Activated T-cell treated with anti-CD3 and anti-CD28 coated beads, Interleukin-2, amount 50 U/mL, for 72 hours (primary cell): ENCODE data around the gene PLXNA2. TPM values are rescaled to one million over a fixed set of nuclear protein-coding genes. Genes with fewer than 3 reads are reported as not detected.

Source experiments
- ATAC-seq, 2 donors: fragments of 150-1000 bp; cut with Tn5 transposase; replicated peaks in 1 of 2; 2 replicates each; pipeline ENCODE4 v1.10.0; 2021; ENCODE audit warnings: moderate library complexity in 2 of 2, mild to moderate bottlenecking in 1 of 2
- DNase-seq, 2 donors: peaks; one replicate each; pipeline ENCODE4 v3.0.0; 2021 to 2022; ENCODE audit warnings: mixed read lengths in 1 of 2
- H3K27ac Mint-ChIP-seq: one replicate; pipeline ENCODE4 v1.8.0; 2022; ENCODE audit warnings: mild to moderate bottlenecking, moderate library complexity, mixed read lengths
- H3K27me3 Mint-ChIP-seq: one replicate; pipeline ENCODE4 v1.8.0; 2022; ENCODE audit warnings: low read depth, mixed read lengths
- H3K36me3 Mint-ChIP-seq, 2 donors: one replicate each; pipeline ENCODE4 v1.8.0; 2022; ENCODE audit warnings: mixed read lengths in 2 of 2, mild to moderate bottlenecking in 1 of 2; ENCODE audit not compliant: insufficient read depth in 2 of 2
- H3K4me1 Mint-ChIP-seq: one replicate; pipeline ENCODE4 v1.8.0; 2022; ENCODE audit warnings: low read depth, mixed read lengths
- H3K4me3 Mint-ChIP-seq, 2 donors: one replicate each; pipeline ENCODE4 v1.8.0; 2022; ENCODE audit warnings: mild to moderate bottlenecking in 2 of 2, mixed read lengths in 2 of 2, moderate library complexity in 2 of 2
- H3K9me3 Mint-ChIP-seq, 2 donors: one replicate each; pipeline ENCODE4 v1.8.0; 2022; ENCODE audit warnings: mixed read lengths in 2 of 2
- total RNA-seq, 2 donors: library from RNA; stranded (reverse); gene quantifications; one replicate each; pipeline ENCODE4 v1.2.3, GENCODE V29; 2022

The PLXNA2 gene
- total RNA-seq, 2 donors from 2014 or later, result 0.07 to 0.72 TPM

- ATAC-seq (no peak), DNase-seq (no peak)
- no peaks in the 10 kb centered on the region for H3K36me3 Mint-ChIP-seq
- no peaks in the 10 kb centered on the region for H3K4me1 Mint-ChIP-seq
- no peak overlapping the region for H3K27ac Mint-ChIP-seq
- H3K4me3 Mint-ChIP-seq, result no peak overlapping the region
- H3K27me3 Mint-ChIP-seq, result peaks cover 57% of the 10 kb centered on the region
- no peaks in the 10 kb centered on the region for H3K9me3 Mint-ChIP-seq
These were observed 30.9 kb upstream of the PLXNA2 start for GRCh38 chr1:208275083-208275482.

DNA sequence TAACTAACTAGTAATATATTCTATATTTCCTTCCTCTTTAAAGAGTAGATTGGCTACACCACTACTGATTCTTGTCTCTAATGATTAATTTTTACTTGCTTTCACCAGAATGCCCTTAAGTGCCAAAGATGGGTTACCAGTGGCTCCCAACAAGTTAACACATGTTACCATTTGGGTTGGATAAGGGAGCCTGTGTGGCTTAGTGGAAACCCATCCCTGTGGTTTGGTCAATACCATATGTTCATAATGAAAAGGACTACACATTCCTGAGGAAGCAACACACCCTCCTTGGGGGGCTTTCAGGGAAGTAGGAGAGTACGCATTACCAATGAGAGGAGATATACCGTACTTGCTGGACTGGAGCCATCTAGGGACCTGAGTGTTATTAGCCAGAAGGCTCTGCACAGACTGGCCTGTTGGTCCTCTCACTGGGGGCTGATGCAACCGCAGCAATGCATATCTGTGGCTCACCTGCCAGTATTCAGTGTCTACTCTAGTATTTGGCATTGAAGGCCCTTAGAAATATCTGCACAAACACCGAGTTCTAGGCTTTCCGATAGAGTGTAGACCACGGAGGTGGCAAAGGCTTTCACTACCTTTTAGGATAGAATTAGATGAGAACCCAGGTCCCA is 29.3 kb upstream of the PLXNA2 start:
- no peak for ATAC-seq
- H3K27ac Mint-ChIP-seq, result no peak overlapping the region

GRCh38 chr1:208272713-208273112 is 28.5 kb upstream of the PLXNA2 start:
- no peaks in the 10 kb centered on the region for H3K9me3 Mint-ChIP-seq
- H3K27me3 Mint-ChIP-seq, result peaks cover 73% of the 10 kb centered on the region
- no peak overlapping the region for H3K4me3 Mint-ChIP-seq
- DNase-seq (no peak), ATAC-seq (no peak)
- H3K36me3 Mint-ChIP-seq, result no peaks in the 10 kb centered on the region
- no peaks in the 10 kb centered on the region for H3K4me1 Mint-ChIP-seq
- no peak overlapping the region for H3K27ac Mint-ChIP-seq

More for the DNA sequence above, 29.3 kb upstream of the PLXNA2 start:
- Mint-ChIP-seq H3K4me1 (no peaks in the 10 kb centered on the region), H3K36me3 (no peaks in the 10 kb centered on the region), H3K9me3 (no peaks in the 10 kb centered on the region), H3K27me3 (peaks cover 70% of the 10 kb centered on the region), H3K4me3 (no peak overlapping the region)
- DNase-seq, result no peak

GRCh38 chr1:208272311-208272710 is 28.1 kb upstream of the PLXNA2 start:
- no peaks in the 10 kb centered on the region for H3K9me3 Mint-ChIP-seq
- DNase-seq, result no peak
- no peak overlapping the region for H3K4me3 Mint-ChIP-seq
- ATAC-seq, result no peak
- no peak overlapping the region for H3K27ac Mint-ChIP-seq
- H3K36me3 Mint-ChIP-seq, result no peaks in the 10 kb centered on the region
- no peaks in the 10 kb centered on the region for H3K4me1 Mint-ChIP-seq
- peaks cover 70% of the 10 kb centered on the region for H3K27me3 Mint-ChIP-seq

- Mint-ChIP-seq H3K4me1 (no peaks in the 10 kb centered on the region), H3K27me3 (peaks cover 62% of the 10 kb centered on the region), H3K9me3 (no peaks in the 10 kb centered on the region), H3K4me3 (no peak overlapping the region), H3K36me3 (no peaks in the 10 kb centered on the region), H3K27ac (no peak overlapping the region)
- DNase-seq (no peak), ATAC-seq (no peak)
These were observed 27.1 kb upstream of the PLXNA2 start for GRCh38 chr1:208271236-208271635.

GRCh38 chr1:208270651-208271141 is 26.5 kb upstream of the PLXNA2 start:
- no peaks in the 10 kb centered on the region for H3K36me3 Mint-ChIP-seq
- DNase-seq (no peak), ATAC-seq (no peak)
- H3K27ac Mint-ChIP-seq, result no peak overlapping the region
- no peak overlapping the region for H3K4me3 Mint-ChIP-seq
- H3K9me3 Mint-ChIP-seq, result no peaks in the 10 kb centered on the region
- no peaks in the 10 kb centered on the region for H3K4me1 Mint-ChIP-seq
- peaks cover 56% of the 10 kb centered on the region for H3K27me3 Mint-ChIP-seq

DNA sequence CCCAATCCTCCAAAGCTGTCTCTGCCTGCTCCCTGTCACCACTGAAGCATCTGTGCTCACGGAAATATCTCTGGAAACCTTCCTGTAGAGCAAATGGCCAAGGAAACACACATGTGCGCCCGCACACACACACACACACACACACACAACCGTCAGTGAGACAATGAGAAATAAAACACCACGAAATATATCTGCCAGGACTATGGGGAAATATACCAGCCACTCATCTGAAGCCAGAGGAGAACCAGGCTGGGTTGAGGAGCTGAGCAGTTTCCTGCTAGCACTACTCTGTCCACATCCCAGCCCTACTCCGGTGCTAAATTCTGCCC is 25.1 kb upstream of the PLXNA2 start:
- Mint-ChIP-seq H3K27me3 (peaks cover 60% of the 10 kb centered on the region), H3K27ac (no peak overlapping the region), H3K36me3 (no peaks in the 10 kb centered on the region), H3K9me3 (no peaks in the 10 kb centered on the region), H3K4me1 (no peaks in the 10 kb centered on the region), H3K4me3 (no peak overlapping the region)
- ATAC-seq, result no peak
- no peak for DNase-seq

- Mint-ChIP-seq H3K27ac (no peak overlapping the region), H3K4me1 (no peaks in the 10 kb centered on the region), H3K4me3 (no peak overlapping the region), H3K9me3 (no peaks in the 10 kb centered on the region), H3K27me3 (peaks cover 56% of the 10 kb centered on the region), H3K36me3 (no peaks in the 10 kb centered on the region)
- DNase-seq (no peak), ATAC-seq (no peak)
These were observed 24.6 kb upstream of the PLXNA2 start for GRCh38 chr1:208268541-208269337.

DNA sequence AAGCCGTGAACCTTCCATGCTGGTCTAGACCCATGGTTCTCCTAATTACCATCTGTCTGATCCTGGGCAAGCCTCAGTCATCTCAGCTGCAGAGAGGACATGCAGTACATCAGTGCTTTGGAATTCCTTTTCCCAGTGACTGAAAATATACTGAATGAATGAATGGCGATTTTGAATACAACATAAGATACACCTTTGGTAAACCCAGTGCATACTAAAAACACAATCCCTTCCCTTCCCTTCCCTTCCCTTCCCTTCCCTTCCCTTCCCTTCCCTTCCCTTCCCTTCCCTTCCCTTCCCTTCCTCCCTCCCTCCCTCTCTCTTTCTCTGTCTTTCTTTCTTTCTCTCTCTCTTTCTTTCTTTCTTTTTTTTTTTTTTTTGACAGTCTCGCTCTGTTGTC is 21.3 kb upstream of the PLXNA2 start:
- Mint-ChIP-seq H3K36me3 (no peaks in the 10 kb centered on the region), H3K4me1 (no peaks in the 10 kb centered on the region), H3K9me3 (no peaks in the 10 kb centered on the region), H3K4me3 (no peak overlapping the region), H3K27ac (no peak overlapping the region), H3K27me3 (peaks cover 46% of the 10 kb centered on the region)
- DNase-seq (no peak), ATAC-seq (no peak)

GRCh38 chr1:208265122-208265469 is 20.9 kb upstream of the PLXNA2 start:
- no peak for DNase-seq
- no peaks in the 10 kb centered on the region for H3K36me3 Mint-ChIP-seq
- H3K4me3 Mint-ChIP-seq, result no peak overlapping the region
- no peaks in the 10 kb centered on the region for H3K4me1 Mint-ChIP-seq
- H3K9me3 Mint-ChIP-seq, result no peaks in the 10 kb centered on the region
- no peak for ATAC-seq
- peaks cover 42% of the 10 kb centered on the region for H3K27me3 Mint-ChIP-seq
- no peak overlapping the region for H3K27ac Mint-ChIP-seq

- Mint-ChIP-seq H3K27me3 (peaks cover 37% of the 10 kb centered on the region), H3K4me3 (no peak overlapping the region), H3K27ac (no peak overlapping the region), H3K9me3 (no peaks in the 10 kb centered on the region), H3K4me1 (no peaks in the 10 kb centered on the region), H3K36me3 (no peaks in the 10 kb centered on the region)
- no peak for ATAC-seq
- no peak for DNase-seq
These were observed 20.4 kb upstream of the PLXNA2 start for GRCh38 chr1:208264469-208265121.

DNA sequence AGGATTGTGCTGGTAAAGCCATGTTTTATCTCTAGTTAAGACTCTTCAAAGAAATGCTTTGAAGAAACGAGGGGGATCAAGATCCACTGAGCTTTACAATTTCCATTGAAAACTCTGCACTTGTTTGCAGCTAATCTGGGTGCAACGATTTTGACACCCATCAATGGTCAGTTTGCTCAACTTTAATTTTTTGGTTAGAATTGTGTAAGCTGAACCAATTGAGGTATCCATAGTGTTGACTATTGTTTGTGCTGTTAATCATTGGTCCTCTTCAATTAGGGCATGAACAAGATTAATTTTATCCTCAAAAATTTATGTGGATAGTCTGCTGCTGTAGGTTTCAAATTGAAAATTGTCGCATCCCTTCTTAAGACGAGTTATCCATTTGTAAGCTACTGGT is 17.7 kb upstream of the PLXNA2 start:
- no peak overlapping the region for H3K27ac Mint-ChIP-seq
- H3K4me3 Mint-ChIP-seq, result no peak overlapping the region
- DNase-seq (no peak), ATAC-seq (no peak)
- peaks cover 41% of the 10 kb centered on the region for H3K27me3 Mint-ChIP-seq
- H3K4me1 Mint-ChIP-seq, result no peaks in the 10 kb centered on the region
- no peaks in the 10 kb centered on the region for H3K36me3 Mint-ChIP-seq
- no peaks in the 10 kb centered on the region for H3K9me3 Mint-ChIP-seq

GRCh38 chr1:208258277-208258676 is 14.1 kb upstream of the PLXNA2 start:
- DNase-seq (no peak), ATAC-seq (no peak)
- Mint-ChIP-seq H3K27ac (no peak overlapping the region), H3K9me3 (no peaks in the 10 kb centered on the region), H3K4me1 (no peaks in the 10 kb centered on the region), H3K4me3 (no peak overlapping the region), H3K36me3 (no peaks in the 10 kb centered on the region), H3K27me3 (peaks cover 42% of the 10 kb centered on the region)
